OCI-LY7 (cell line): ENCODE data around the gene QPCTL.

Source experiments
- CTCF ChIP-seq: fragments of 200-600 bp; sonication (generic); conservative IDR thresholded peaks from 2 replicates; pipeline ENCODE4 v1.5.1; 2014; ENCODE audit warnings: mild to moderate bottlenecking, antibody characterized with exemption, low read length, moderate library complexity, mixed read lengths
- EZH2phosphoT487 ChIP-seq: fragments of 200-600 bp; sonication (generic); IDR thresholded peaks from 2 replicates; pipeline ENCODE4 v1.6.1; 2018; ENCODE audit warnings: low read depth, borderline replicate concordance, mild to moderate bottlenecking, mixed run types, antibody characterized with exemption, low read length, moderate library complexity, mixed read lengths

DNA sequence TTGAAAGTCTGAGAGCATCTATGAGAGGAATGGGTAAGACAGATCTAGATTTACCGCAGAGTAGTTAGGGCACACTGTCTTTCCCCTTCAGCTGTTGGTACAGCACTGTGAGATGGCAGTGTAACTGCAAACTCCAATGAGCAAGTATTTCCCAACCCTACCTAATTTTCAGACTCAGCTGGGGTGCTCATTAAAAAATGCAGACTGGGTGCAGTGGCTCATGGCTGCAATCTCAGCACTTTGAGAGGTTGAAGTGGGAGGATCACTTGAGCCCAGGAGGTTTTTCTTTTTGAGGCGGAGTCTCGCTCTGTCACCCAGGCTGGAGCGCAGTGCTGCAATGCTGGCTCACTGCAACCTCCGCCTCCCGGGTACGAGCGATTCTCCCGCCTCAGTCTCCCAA, 12.6 kb downstream of the QPCTL start:
- TF ChIP-seq CTCF (no peak), EZH2phosphoT487 (no peak)
